H9 (cell line): Measurements from ENCODE around the gene KDM4C. TPM values are rescaled to one million over a fixed set of nuclear protein-coding genes. Genes with fewer than 3 reads are reported as not detected.

Experiments used
- DNase-seq: peaks from one replicate; pipeline ENCODE4 v3.0.0-alpha.2; 2017
- H2AFZ ChIP-seq: one replicate; pipeline ENCODE4 v1.6.1; 2013; ENCODE audit warnings: mild to moderate bottlenecking, low read length, control low read depth, moderate library complexity
- H2AK5ac ChIP-seq: 2 replicates; pipeline ENCODE4 v1.6.1; 2013; ENCODE audit warnings: low read length, control low read depth, mixed read lengths; ENCODE audit not compliant: insufficient read length
- H2BK120ac ChIP-seq: one replicate; pipeline ENCODE4 v1.6.1; 2013; ENCODE audit warnings: low read depth, mild to moderate bottlenecking, low read length, control low read depth, inconsistent platforms; ENCODE audit not compliant: poor library complexity, severe bottlenecking
- H2BK12ac ChIP-seq: 2 replicates; pipeline ENCODE4 v1.6.1; 2013; ENCODE audit warnings: low read length, control low read depth, mixed read lengths, low read depth; ENCODE audit not compliant: insufficient read length
- H2BK15ac ChIP-seq: 2 replicates; pipeline ENCODE4 v1.6.1; 2013; ENCODE audit warnings: low read depth, low read length, control low read depth
- H2BK20ac ChIP-seq: one replicate; pipeline ENCODE4 v1.6.1; 2013; ENCODE audit warnings: low read depth, mild to moderate bottlenecking, low read length, control low read depth, inconsistent platforms; ENCODE audit not compliant: poor library complexity, severe bottlenecking
- H2BK5ac ChIP-seq: 2 replicates; pipeline ENCODE4 v1.6.1; 2013; ENCODE audit warnings: low read length, control low read depth, mixed read lengths; ENCODE audit not compliant: insufficient read length
- H3K14ac ChIP-seq: 2 replicates; pipeline ENCODE4 v1.6.1; 2013; ENCODE audit warnings: low read length, control low read depth; ENCODE audit not compliant: insufficient read depth
- H3K18ac ChIP-seq: 2 replicates; pipeline ENCODE4 v1.6.1; 2013; ENCODE audit warnings: low read depth, mild to moderate bottlenecking, mixed read lengths, low read length, control low read depth; ENCODE audit not compliant: insufficient read length
- H3K23ac ChIP-seq: 2 replicates; pipeline ENCODE4 v1.6.1; 2013; ENCODE audit warnings: low read length, control low read depth, mixed read lengths, low read depth; ENCODE audit not compliant: insufficient read length
- H3K23me2 ChIP-seq: 2 replicates; pipeline ENCODE4 v1.6.1; 2013; ENCODE audit warnings: low read depth, mild to moderate bottlenecking, mixed read lengths, low read length, control low read depth; ENCODE audit not compliant: insufficient read length, poor library complexity, severe bottlenecking
- H3K27ac ChIP-seq: 2 replicates; pipeline ENCODE4 v1.5.1; 2013; ENCODE audit warnings: low read length, control low read depth, mixed read lengths, low read depth; ENCODE audit not compliant: insufficient read length
- H3K27me3 ChIP-seq: 2 replicates; pipeline ENCODE4 v1.6.1; 2013; ENCODE audit warnings: low read length, control low read depth, inconsistent platforms; ENCODE audit not compliant: insufficient read depth
- H3K4ac ChIP-seq: 2 replicates; pipeline ENCODE4 v1.6.1; 2013; ENCODE audit warnings: low read depth, mild to moderate bottlenecking, control low read depth, inconsistent platforms, low read length, moderate library complexity
- H3K4me1 ChIP-seq: 2 replicates; pipeline ENCODE4 v1.6.1; 2013; ENCODE audit warnings: low read length, control low read depth, inconsistent platforms; ENCODE audit not compliant: insufficient read depth
- H3K4me2 ChIP-seq: 2 replicates; pipeline ENCODE4 v1.6.1; 2013; ENCODE audit warnings: low read length, control low read depth, mixed read lengths; ENCODE audit not compliant: insufficient read length, insufficient read depth
- H3K56ac ChIP-seq: 2 replicates; pipeline ENCODE4 v1.6.1; 2013; ENCODE audit warnings: low read depth, mild to moderate bottlenecking, mixed read lengths, low read length, control low read depth; ENCODE audit not compliant: insufficient read length
- H3K79me1 ChIP-seq: 2 replicates; pipeline ENCODE4 v1.6.1; 2013; ENCODE audit warnings: low read depth, mild to moderate bottlenecking, moderate library complexity, low read length, control low read depth, inconsistent platforms; ENCODE audit not compliant: insufficient read depth, poor library complexity, severe bottlenecking
- H3K79me2 ChIP-seq: 2 replicates; pipeline ENCODE4 v1.6.1; 2013; ENCODE audit warnings: low read length, control low read depth, inconsistent platforms; ENCODE audit not compliant: insufficient read depth
- H3K9ac ChIP-seq: 2 replicates; pipeline ENCODE4 v1.6.1; 2013; ENCODE audit warnings: low read length, control low read depth, mixed read lengths; ENCODE audit not compliant: insufficient read length; ENCODE audit errors: extremely low read depth
- H3K9me3 ChIP-seq: one replicate; pipeline ENCODE4 v1.6.1; 2013; ENCODE audit warnings: low read depth, low read length, inconsistent platforms; ENCODE audit not compliant: control insufficient read depth
- H3T11ph ChIP-seq: one replicate; pipeline ENCODE4 v1.6.1; 2013; ENCODE audit warnings: mild to moderate bottlenecking, low read length, control low read depth, inconsistent platforms
- H4K20me1 ChIP-seq: one replicate; pipeline ENCODE4 v1.6.1; 2013; ENCODE audit not compliant: control insufficient read depth, insufficient read length, insufficient read depth
- H4K5ac ChIP-seq: 2 replicates; pipeline ENCODE4 v1.6.1; 2013; ENCODE audit warnings: low read depth, mild to moderate bottlenecking, mixed read lengths, low read length, control low read depth; ENCODE audit not compliant: insufficient read length
- H4K8ac ChIP-seq: replicated peaks from 2 replicates; pipeline ENCODE4 v1.6.1; 2013; ENCODE audit warnings: low read length, control low read depth, mixed read lengths, low read depth; ENCODE audit not compliant: insufficient read length
- H4K91ac ChIP-seq: 2 replicates; pipeline ENCODE4 v1.6.1; 2013; ENCODE audit warnings: low read depth, mild to moderate bottlenecking, moderate library complexity, mixed read lengths, low read length, control low read depth; ENCODE audit not compliant: insufficient read length
- H3K27ac Mint-ChIP-seq, 3 experiments: 2 replicates in 2 of 3; 3 replicates in 1 of 3; pipeline ENCODE4 v1.8.0; 2020 to 2021; ENCODE audit warnings: mixed read lengths in 3 of 3, mild to moderate bottlenecking in 1 of 3, moderate library complexity in 1 of 3
- H3K27me3 Mint-ChIP-seq: 2 replicates; pipeline ENCODE4 v1.8.0; 2021; ENCODE audit warnings: low read depth, mild to moderate bottlenecking, moderate library complexity, mixed read lengths
- H3K36me3 Mint-ChIP-seq, 3 experiments: 2 replicates in 2 of 3; 3 replicates in 1 of 3; pipeline ENCODE4 v1.8.0; 2020 to 2021; ENCODE audit warnings: low read depth in 3 of 3, mixed read lengths in 3 of 3; ENCODE audit not compliant: insufficient read depth in 1 of 3
- H3K4me1 Mint-ChIP-seq, 2 experiments: 2 replicates each; pipeline ENCODE4 v1.8.0; 2020; ENCODE audit warnings: mixed read lengths in 2 of 2
- H3K4me3 Mint-ChIP-seq, 2 experiments: 2 replicates in 1 of 2; 3 replicates in 1 of 2; pipeline ENCODE4 v1.8.0; 2020 to 2021; ENCODE audit warnings: mild to moderate bottlenecking in 2 of 2, mixed read lengths in 2 of 2, moderate library complexity in 1 of 2
- H3K9me3 Mint-ChIP-seq, 2 experiments: 2 replicates in 1 of 2; 3 replicates in 1 of 2; pipeline ENCODE4 v1.8.0; 2020; ENCODE audit warnings: mild to moderate bottlenecking in 2 of 2, mixed read lengths in 2 of 2, moderate library complexity in 1 of 2
- CTCF ChIP-seq: fragments of 200-600 bp; sonication (generic); conservative IDR thresholded peaks from 3 replicates; pipeline ENCODE4 v1.8.0; 2021; ENCODE audit warnings: antibody characterized with exemption, mild to moderate bottlenecking
- WGBS: extraction: QIAGEN DNeasy Blood & Tissue Kit; methylation state at CpG from one replicate; pipeline ENCODE4 v1.1.7; 2013; ENCODE audit warnings: missing lambda C conversion rate, low lambda C conversion rate, mixed read lengths; ENCODE audit not compliant: insufficient read length; ENCODE audit errors: extremely low coverage; 5-methylcytosine and 5-hydroxymethylcytosine counted together
- total RNA-seq: library from RNA; stranded (reverse); gene quantifications from 2 replicates; pipeline ENCODE4 v1.2.1, GENCODE V29; 2021

Gene KDM4C
- total RNA-seq, 1 experiment from 2014 or later: 24.0 TPM

- no peak overlapping the region; a peak in 1 of 7 replicates for H3K27ac Mint-ChIP-seq
- Histone ChIP-seq H4K91ac (no peak overlapping the region), H2BK120ac (no peak overlapping the region), H3K9me3 (no peaks in the 10 kb centered on the region), H3K79me1 (no peaks in the 10 kb centered on the region), H2AFZ (no peak overlapping the region), H2BK20ac (no peak overlapping the region), H3K23me2 (no peaks in the 10 kb centered on the region), H3K23ac (no peak overlapping the region), H4K8ac (no peak overlapping the region), H2BK12ac (no peak overlapping the region), H2AK5ac (no peak overlapping the region), H3K4me1 (no peaks in the 10 kb centered on the region), H3K27me3 (no peaks in the 10 kb centered on the region), H3T11ph (no peak overlapping the region), H3K4ac (no peak overlapping the region), H4K20me1 (no peaks in the 10 kb centered on the region), H3K4me2 (no peak overlapping the region), H3K18ac (no peak overlapping the region), H3K14ac (no peak overlapping the region), H4K5ac (no peak overlapping the region), H2BK5ac (no peak overlapping the region), H3K56ac (no peak overlapping the region), H3K9ac (no peak overlapping the region), H3K27ac (no peak overlapping the region), H3K79me2 (no peaks in the 10 kb centered on the region), H2BK15ac (no peak overlapping the region)
- TF ChIP-seq CTCF: no peak
- DNase-seq: no peak
- no peaks in the 10 kb centered on the region for H3K27me3 Mint-ChIP-seq
- no peaks in the 10 kb centered on the region for H3K36me3 Mint-ChIP-seq
- no CpG with 5 or more reads among the region's 2 CpGs for WGBS
- H3K9me3 Mint-ChIP-seq: no peaks in the 10 kb centered on the region
- no peak overlapping the region for H3K4me3 Mint-ChIP-seq
- H3K4me1 Mint-ChIP-seq: no peaks in the 10 kb centered on the region
Measured at GRCh38 chr9:6973089-6973488, 215.3 kb downstream of the KDM4C start.
